Tibial artery (tissue), 4 donors: ENCODE data around the gene WDTC1.
A peak's percentile ranks its signal among the peaks of the same experiment; 100 is the strongest.
"Not testable (repeated sequence)": the region's sequence is repeated elsewhere in the genome, so short reads cannot be mapped to it uniquely, and the experiment has no call there.

Experiments
- DNase-seq, 2 donors: peaks; one replicate each; pipeline ENCODE4 v3.0.0-alpha.2; 2019
- H3K27ac ChIP-seq, 2 donors: fragments of 200-600 bp; sonication (generic) in 1 of 2; 1 replicate in 1 of 2; 2 replicates in 1 of 2; pipeline ENCODE4 v1.5.1; 2018 to 2019; ENCODE audit warnings: mild to moderate bottlenecking in 1 of 2
- H3K27me3 ChIP-seq, 2 donors: fragments of 200-600 bp; sonication (generic) in 1 of 2; one replicate each; pipeline versions ENCODE4 v1.5.1 to v1.6.0; 2016 to 2019
- H3K36me3 ChIP-seq, 3 donors: fragments of 200-600 bp; sonication (generic) in 2 of 3; one replicate each; pipeline ENCODE4 v1.5.1; 2016 to 2019; ENCODE audit warnings: mild to moderate bottlenecking in 2 of 3
- H3K4me1 ChIP-seq, 4 donors: fragments of 200-600 bp; sonication (generic) in 2 of 4; 1 replicate in 3 of 4; 2 replicates in 1 of 4; pipeline ENCODE4 v1.5.1; 2016 to 2019
- H3K4me3 ChIP-seq, 2 donors: fragments of 200-600 bp; sonication (generic) in 1 of 2; 1 replicate in 1 of 2; 2 replicates in 1 of 2; pipeline ENCODE4 v1.5.1; 2018 to 2019; ENCODE audit warnings: mild to moderate bottlenecking in 2 of 2
- H3K9me3 ChIP-seq, 3 donors: fragments of 200-600 bp; sonication (generic) in 1 of 3; one replicate each; pipeline ENCODE4 v1.5.1; 2016 to 2019
- CTCF ChIP-seq, 2 experiments: fragments of 200-600 bp in 1 of 2; fragments of 450-650 bp in 1 of 2; IDR thresholded peaks; one replicate each; pipeline ENCODE4 v1.5.1; 2017 to 2019; ENCODE audit warnings: antibody characterized with exemption in 2 of 2, mild to moderate bottlenecking in 1 of 2, moderate library complexity in 1 of 2
- intact Hi-C: fragments of 100-400 bp; cut with DNase I; formaldehyde crosslinking; loops from one replicate; pipeline ENCODE4 v1.15.0; 2023; ENCODE audit warnings: low total_unique reads

The WDTC1 gene

GRCh38 chr1:27234049-27234882, at the start of gene WDTC1:
WDTC1 (plus strand) TSS chr1:27234632; CDS start chr1:27261055, 26,423 bp downstream.
- H3K27me3 ChIP-seq: no peaks in the 10 kb centered on the region
- no peak for TF ChIP-seq CTCF (IDR thresholded peaks at IDR 0.05)
- intact Hi-C loops: no loop called here
- peak; percentile 97 to 99 for DNase-seq
- H3K36me3 ChIP-seq: no peaks in the 10 kb centered on the region
- peaks cover 0 to 25% (median 19%) of the 10 kb centered on the region in 4 donors for H3K4me1 ChIP-seq
- H3K27ac ChIP-seq: peak within 1 kb of the TSS; percentile 82 to 94
- H3K9me3 ChIP-seq: no peaks in the 10 kb centered on the region
- peak within 1 kb of the TSS; percentile 96 to 99 for H3K4me3 ChIP-seq

- H3K4me3 ChIP-seq, DNase-seq, H3K36me3 ChIP-seq, H3K9me3 ChIP-seq, H3K4me1 ChIP-seq, H3K27me3 ChIP-seq, intact Hi-C loops, H3K27ac ChIP-seq: not testable (repeated sequence)
These were observed 49.8 kb upstream of the WDTC1 start for GRCh38 chr1:27184665-27185064.

GRCh38 chr1:27192039-27192529, 42.3 kb upstream of the WDTC1 start:
- intact Hi-C loops: no loop called here
- H3K36me3 ChIP-seq: no peaks in the 10 kb centered on the region
- peaks cover 0 to 9% of the 10 kb centered on the region in 2 donors for H3K27me3 ChIP-seq
- no peak for DNase-seq
- no peaks in the 10 kb centered on the region for H3K9me3 ChIP-seq
- no peak overlapping the region for H3K27ac ChIP-seq
- no peak overlapping the region for H3K4me3 ChIP-seq
- no peaks in the 10 kb centered on the region for H3K4me1 ChIP-seq
- no peak for TF ChIP-seq CTCF (IDR thresholded peaks at IDR 0.05)

- no peak for TF ChIP-seq CTCF (IDR thresholded peaks at IDR 0.05)
- Histone ChIP-seq H3K27me3 (peaks cover 0 to 9% of the 10 kb centered on the region in 2 donors), H3K4me1 (peaks cover 0 to 6% (median 0%) of the 10 kb centered on the region in 4 donors), H3K9me3 (no peaks in the 10 kb centered on the region), H3K36me3 (no peaks in the 10 kb centered on the region), H3K27ac (no peak overlapping the region), H3K4me3 (no peak overlapping the region)
- no peak for DNase-seq
- intact Hi-C loops: no loop called here
These were observed 41.2 kb upstream of the WDTC1 start for GRCh38 chr1:27193194-27193593.

- TF ChIP-seq CTCF (IDR thresholded peaks at IDR 0.05): no peak
- peaks cover 0 to 8% (median 0%) of the 10 kb centered on the region in 4 donors for H3K4me1 ChIP-seq
- no peaks in the 10 kb centered on the region for H3K9me3 ChIP-seq
- H3K27ac ChIP-seq: no peak overlapping the region
- DNase-seq: no peak
- no peaks in the 10 kb centered on the region for H3K36me3 ChIP-seq
- intact Hi-C loops: no loop called here
- no peak overlapping the region for H3K4me3 ChIP-seq
- H3K27me3 ChIP-seq: peaks cover 0 to 5% of the 10 kb centered on the region in 2 donors
These were observed 33.1 kb upstream of the WDTC1 start for GRCh38 chr1:27201295-27201694.

- H3K36me3 ChIP-seq: no peaks in the 10 kb centered on the region
- H3K27me3 ChIP-seq: peaks cover 0 to 3% of the 10 kb centered on the region in 2 donors
- no peaks in the 10 kb centered on the region for H3K9me3 ChIP-seq
- no peak overlapping the region for H3K4me3 ChIP-seq
- H3K27ac ChIP-seq: no peak overlapping the region
- no peak for DNase-seq
- intact Hi-C loops: no loop called here
- no peaks in the 10 kb centered on the region for H3K4me1 ChIP-seq
- no peak for TF ChIP-seq CTCF (IDR thresholded peaks at IDR 0.05)
These were observed 30.5 kb upstream of the WDTC1 start for GRCh38 chr1:27203946-27204345.

- H3K27ac ChIP-seq, intact Hi-C loops, DNase-seq, H3K4me1 ChIP-seq, H3K27me3 ChIP-seq, H3K4me3 ChIP-seq, H3K9me3 ChIP-seq, H3K36me3 ChIP-seq: not testable (repeated sequence)
These were observed 27.2 kb upstream of the WDTC1 start for GRCh38 chr1:27207238-27207637.

- H3K27me3 ChIP-seq, DNase-seq, H3K4me3 ChIP-seq, H3K9me3 ChIP-seq, intact Hi-C loops, H3K27ac ChIP-seq, H3K4me1 ChIP-seq, H3K36me3 ChIP-seq: not testable (repeated sequence)
These were observed 26.1 kb upstream of the WDTC1 start for GRCh38 chr1:27208143-27208850.
